NCI-H460 (cell line): ENCODE results near the gene SHROOM3. TPM values are rescaled to one million over a fixed set of nuclear protein-coding genes. Genes with fewer than 3 reads are reported as not detected.

Source experiments
- DNase-seq: peaks from one replicate; pipeline ENCODE4 v3.0.0-alpha.2; 2016; ENCODE audit warnings: low read depth; ENCODE audit errors: extremely low read depth
- total RNA-seq: library from RNA; depleted of rRNA; stranded (reverse); fragments of >200 nt; shearing (Covaris generic); gene quantifications from 2 replicates; pipeline ENCODE4 v1.2.3, GENCODE V29; 2014

SHROOM3 gene
- total RNA-seq, 1 experiment from 2014 or later: 0.40 TPM

DNA sequence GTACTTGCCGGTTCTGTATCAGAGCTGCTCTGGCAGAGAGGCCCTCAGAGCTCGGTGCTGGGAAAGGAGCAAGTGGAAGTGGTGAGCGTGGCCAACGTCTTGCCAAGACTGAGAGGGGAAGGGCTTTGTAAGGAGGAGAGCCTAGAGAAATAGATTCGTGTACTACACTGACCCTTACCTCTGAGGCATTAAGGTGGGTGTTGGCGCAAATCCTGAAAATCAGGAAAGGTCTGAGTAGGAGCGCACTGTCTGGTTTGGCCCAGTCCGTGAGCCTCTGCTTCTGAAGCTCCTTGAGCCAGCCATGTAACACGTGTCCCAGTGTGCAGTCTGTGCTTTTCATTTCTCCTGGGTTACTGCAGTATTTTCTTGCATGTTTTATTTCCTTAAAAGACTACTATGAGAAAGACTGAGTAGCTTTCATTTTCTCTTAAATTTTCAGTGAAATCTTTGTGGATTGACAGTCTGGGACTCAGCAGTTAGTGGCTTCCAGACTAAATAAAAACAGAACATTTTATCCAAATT lies 322.4 kb downstream of the SHROOM3 start:
- DNase-seq: no peak

DNA sequence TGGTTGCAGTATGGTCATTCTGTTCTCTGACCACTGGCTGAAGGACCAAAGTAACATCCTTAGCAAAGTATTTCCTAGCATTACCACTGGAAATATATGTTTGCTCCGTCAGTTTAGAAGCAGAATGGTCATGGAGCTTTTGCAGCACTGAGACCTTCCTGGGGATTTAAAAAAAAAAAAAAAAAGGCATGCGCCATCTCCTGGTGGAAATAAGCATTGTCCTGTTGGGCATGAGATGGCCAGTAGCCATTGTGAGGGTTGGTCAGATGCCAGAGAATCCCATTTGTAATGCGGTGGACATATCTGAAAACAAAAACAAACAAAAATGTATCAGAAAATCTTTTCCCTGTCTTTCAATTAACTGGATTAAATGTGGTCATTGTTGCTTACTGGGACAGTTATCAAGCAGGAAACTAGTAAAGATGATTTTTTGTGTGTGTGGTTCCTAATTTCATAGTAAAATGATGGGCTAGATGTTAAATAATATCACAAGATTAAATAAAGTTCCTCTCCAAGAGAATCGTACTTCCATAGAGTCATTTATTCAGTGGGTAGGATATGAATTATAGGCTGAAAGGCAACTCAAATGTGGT lies 323.4 kb downstream of the SHROOM3 start:
- peak; percentile 42 for DNase-seq

DNA sequence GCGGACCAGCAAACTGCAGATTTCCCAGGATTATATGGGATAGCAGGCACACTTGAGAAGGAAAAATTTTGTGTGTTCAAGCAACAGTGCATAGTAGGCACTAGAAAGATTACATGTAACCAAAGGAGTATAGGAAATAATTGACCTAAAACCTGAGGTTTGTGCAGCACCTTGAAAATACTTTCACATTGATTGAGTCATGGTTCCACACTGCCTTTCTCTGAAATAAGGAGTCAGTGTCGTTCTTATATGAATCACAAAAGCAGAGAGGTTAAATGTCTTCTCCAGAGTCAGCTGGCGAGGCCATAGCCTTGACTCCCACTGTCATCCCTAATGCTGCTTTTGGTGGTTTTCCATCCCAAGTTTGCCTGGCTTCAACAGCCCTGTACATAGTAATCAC lies 324.0 kb downstream of the SHROOM3 start:
- no peak for DNase-seq

DNA sequence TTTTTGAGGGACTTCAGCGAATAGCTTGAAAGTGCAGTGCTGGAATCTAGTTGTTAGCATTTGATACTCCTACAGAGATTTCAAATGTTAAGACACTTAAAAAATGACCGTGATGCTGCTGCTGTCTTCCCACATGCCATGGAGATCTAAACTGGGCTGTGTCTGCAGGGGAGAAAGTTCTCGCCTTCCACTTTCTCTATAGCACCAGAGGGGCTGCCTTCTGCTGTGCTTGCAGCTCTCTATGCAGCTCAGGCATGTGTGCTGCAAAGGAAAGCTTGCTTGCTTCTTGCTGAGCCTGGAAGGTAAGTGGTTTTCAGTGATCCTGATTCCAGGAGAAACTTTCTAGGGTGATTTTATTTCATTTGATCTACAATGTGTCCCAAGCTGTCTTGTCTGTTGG lies 325.2 kb downstream of the SHROOM3 start:
- DNase-seq: no peak

DNA sequence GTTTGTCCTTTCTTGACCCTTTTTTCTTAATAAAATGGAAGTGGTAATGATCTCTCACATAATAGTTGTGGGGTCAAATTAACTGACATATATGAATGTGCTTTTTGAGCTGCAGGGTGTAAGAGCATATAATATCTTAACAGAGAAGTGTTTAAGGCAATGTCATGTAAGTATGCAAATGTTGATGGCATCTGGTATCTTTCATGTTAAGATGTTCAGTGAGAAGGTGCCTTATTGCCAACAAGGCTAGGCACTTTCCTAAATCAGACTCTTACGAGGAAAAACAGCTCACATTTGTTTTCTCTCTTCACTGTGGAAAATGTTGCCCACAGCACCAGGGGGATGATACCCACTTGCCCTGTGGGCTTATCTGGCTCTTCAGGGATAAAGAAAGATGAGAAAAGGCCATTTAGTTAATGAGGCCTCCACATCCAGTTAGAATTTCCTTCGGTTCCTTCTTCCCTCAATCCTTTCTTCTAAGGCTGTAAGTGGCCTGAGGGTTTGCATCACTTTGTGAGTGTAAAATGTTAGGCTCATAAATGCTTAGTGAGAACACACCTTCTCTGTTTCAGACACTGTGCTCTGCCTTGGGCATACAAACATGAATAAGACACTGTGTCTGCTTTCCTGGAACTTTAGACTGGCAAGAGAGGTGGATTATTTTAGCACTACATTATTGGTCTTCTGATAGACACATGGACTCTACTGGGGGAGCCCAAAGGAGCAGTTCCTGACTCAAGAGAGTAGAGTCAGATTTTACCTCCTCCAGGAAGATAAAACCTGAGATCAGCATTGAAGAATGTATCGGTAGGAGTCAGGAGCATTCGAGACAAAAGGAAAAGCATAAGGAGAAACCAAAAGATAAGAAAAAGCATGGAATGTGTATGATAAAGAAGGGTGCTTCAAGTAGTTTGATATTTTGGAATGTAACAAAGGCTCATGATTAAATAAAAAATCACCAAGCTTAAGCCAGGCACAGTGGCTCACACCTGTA lies 327.4 kb downstream of the SHROOM3 start:
- no peak for DNase-seq

DNA sequence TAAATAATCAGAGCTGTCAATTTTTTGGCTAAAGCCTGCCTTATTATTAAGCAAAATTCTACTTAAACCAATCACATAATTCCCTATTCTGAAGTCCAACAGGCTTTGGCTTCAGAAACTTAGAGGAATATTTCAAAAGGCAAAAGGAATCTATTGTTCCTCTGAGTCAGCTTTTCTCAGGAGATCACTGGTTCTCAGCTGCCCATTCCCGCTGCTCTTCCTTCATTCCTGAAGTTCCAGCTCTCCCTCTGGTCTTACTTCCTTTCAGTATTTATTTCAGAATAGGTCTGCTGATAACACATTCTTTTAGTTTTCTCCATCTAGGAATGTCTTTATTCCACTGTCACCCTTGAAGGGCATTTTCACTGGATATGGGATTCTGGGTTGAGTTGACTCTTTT lies 329.2 kb downstream of the SHROOM3 start:
- DNase-seq: no peak

DNA sequence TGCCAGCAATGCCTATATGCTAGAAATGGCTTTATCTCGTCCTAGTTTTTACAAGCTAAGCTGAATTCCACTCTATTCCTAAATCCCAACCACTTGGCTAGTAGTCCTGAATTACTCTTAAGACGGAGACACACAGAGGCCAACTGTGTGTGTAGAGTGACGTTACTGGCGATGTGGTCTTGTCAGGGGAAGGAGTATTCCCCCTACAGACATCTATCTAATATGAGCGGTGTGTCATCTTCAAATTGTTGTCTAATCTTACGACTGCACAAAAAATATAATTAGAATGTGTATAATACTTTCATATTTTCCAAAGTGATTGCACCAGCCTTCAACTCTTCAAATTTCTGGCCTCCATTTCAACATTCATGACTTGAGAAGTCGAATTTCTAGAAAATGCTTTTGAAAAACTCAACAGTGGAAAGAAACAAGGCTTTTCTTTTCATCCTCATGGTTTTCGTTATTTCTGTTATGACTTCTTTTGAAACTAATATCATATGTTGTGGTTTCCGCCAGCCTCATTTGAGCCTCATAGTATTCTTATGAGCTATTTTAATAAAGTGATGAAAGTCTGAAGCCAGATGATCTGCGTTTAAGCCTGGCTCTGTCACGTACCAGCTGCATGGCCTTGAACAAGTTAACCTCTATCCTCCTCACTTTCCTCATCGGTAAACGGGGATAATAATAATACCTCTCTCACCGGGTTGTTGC lies 330.6 kb downstream of the SHROOM3 start:
- no peak for DNase-seq

DNA sequence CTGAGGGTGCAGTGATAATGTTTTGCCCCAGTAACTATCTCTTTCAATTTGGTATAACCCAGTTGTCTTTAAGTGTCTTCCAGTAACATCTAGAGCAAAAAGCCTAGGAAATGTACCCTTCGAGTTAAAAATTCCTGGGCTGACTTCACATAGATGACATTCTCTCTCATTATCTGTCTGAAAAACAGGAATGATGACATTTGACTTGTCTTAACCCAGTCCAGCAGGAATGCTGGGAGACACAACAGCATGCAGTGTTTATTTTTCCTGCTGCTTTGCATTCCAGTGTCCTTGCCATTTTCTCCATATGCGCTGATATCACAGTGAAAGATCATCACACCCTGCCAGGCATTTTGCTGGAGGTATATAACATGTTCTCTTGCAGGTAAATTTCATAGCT lies 333.0 kb downstream of the SHROOM3 start:
- DNase-seq: no peak

DNA sequence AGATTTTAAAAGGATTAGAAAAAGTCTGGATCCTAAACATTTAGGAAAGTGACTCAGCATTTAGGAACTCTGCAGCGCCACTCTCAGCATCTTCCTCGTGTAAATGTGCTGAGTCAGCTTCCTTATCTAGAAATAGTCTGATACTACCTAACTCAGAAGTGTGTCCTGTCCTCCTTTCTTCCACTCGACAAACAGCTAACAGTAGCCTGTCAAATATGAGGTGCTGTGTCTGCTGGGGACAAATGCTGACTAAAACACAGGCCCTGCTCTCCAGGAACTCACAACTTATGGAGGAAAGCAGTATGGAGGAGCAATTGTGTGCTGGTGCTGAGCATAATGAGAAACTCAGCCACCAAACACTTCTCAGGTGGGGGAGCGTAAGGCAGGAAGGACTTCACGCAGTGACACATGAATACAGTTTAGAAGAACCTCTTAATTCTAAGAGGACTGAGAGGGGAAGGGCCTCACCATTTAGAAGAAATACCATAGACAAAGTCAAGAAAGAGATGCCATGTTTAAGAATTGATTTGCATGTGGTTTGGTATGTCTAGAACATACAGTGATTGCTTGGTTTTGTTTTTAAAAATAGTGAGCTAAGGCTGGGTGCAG lies 337.6 kb downstream of the SHROOM3 start:
- no peak for DNase-seq

DNA sequence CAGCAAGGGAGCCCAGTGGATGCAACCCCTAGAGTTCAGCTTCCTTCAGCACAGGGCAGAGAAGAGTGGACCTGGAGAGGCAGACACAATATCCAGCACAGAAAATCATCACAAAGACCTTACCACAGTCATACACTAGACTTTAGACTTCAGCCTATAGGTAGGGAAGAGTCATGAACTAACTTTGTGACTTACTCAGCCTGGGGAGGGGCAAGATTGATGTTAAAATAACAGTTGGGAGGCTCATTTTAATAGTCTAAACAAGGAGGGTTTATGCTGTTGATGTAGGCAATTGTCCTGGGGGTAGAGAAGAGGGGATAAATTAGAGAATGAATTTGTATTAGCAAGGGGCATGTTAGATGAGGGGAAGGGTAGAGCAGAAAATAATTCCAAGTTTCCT lies 338.7 kb downstream of the SHROOM3 start:
- no peak for DNase-seq

DNA sequence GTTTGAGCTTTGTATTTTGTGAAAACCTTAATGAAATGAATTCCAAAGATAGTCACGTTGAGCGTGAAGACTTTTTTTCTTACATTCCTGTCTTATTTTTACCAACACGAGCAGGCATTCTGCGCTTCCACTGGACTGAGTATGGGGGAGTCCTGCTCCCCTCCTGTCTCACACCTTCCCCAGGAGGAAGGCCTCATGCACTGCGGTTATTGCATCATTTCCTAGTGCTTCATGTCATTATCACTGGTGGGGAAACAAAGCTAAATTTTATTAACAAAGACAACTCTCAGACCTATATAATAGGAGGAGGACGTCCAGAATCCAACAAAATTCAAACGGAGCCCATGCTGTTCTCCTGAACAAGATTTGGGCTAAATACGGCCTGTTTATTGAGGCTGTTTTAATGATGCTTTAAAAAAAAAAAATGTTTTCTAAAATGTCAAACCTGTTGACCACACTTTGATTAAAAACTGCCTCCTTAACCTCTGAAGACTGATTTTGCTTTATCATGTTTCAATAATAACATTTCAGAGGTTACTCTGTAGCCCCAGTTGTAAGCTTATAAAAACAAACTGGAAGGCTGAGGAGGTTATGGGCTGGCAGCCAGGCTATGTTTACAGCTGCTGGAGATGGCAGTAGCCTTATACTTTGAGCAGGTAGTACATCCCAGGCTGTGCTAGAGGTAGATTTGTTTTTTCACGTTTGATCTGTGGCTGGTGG lies 344.9 kb downstream of the SHROOM3 start:
- no peak for DNase-seq

DNA sequence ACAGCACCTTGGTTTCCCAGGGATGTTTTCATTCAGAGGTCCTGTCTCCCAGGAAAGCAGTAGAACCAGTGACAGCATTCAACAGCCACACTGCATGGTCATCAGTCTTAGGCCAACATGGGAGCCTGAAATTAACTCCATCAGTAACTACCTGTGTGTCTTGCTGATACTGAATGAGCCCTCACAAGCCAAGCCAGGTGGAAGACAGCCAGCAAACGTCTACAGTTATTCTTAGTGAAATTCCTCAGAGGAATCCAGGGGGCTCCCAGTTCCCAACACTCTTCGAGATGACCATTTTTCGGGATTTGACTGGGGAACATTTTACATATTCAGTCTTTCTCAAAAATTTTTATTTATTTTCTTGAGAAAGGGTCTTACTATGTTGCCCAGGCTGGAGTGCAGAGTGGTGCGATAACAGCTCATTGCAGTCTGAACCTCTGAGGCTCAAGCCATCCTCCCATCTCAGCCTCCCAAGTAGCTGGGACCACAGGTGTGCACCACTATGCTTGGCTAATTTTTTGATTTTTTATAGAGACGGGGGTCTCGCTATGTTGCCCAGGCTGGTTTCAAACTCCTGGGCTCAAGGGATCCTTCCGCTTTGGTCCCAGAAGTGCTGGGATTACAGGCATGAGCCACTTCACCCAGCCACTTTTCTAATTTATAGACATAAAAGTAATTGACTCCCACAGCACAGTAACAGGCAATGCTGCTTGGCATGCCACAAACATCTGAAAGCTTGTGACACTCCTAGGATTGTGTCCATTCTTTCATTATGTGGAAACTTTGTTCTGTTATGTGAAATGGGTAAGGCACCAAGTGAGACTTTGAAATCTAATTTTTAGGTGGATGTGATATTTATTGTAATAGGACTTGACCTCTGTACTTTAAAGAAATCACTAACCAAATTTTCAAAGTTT lies 346.0 kb downstream of the SHROOM3 start:
- no peak for DNase-seq

DNA sequence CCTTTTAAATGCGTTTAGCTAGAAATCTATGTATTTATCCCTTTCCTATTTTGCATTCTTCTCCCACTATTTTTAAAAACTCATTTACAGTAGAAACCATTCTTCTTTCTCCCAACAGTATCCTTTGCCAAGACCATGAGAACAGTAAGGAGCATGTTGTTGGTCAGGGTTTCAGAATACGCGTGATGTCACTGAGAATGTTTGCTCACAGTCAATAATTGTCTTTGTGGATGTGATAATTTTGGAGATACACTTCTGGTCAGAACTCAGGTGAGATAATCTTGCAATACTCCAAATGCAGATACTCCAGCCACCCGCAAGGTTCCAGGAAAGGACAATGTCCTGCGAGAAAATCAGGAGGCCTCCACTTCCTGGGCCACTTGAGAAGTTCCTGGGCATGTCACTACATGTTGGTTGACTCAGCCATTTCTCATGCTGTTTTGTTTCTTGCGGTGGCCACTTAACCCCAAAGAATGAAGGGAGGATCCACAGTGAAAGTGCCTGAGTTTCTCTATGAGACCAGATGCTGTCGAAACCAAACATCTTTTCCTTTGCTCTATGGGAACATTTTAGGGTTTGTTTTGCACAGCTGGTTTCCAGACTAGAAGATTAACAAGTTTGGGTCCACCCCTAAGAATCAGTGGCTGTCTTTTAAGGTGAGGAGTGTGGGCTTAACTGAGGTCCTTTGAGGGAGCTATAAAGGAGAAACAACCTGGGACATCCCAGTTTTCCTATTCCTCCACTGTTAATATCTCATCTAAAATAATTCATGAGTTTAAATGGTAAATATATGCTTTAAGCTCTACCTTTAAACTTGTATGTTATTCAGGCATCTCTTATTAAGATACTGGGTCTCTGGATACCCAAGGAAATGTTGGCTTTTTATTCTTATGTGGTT lies 346.9 kb downstream of the SHROOM3 start:
- DNase-seq: no peak

DNA sequence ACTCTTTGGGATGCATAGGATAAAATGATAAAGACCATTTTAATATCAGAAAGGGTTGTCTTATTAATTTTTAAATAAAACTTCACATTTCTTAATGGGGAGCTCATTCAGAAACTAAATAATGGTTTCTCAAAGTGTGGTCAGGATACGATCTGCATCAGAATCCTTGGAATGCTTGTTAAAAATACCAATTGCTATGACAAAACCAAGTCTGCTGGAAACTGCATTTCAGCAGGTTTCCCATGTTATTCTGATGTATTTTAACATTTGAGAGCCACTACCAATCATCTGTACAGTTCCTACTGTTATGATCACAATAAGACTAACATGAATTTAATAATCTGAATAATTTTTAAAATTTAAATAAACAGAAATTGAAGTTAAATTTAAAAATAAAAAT lies 347.8 kb downstream of the SHROOM3 start:
- no peak for DNase-seq

DNA sequence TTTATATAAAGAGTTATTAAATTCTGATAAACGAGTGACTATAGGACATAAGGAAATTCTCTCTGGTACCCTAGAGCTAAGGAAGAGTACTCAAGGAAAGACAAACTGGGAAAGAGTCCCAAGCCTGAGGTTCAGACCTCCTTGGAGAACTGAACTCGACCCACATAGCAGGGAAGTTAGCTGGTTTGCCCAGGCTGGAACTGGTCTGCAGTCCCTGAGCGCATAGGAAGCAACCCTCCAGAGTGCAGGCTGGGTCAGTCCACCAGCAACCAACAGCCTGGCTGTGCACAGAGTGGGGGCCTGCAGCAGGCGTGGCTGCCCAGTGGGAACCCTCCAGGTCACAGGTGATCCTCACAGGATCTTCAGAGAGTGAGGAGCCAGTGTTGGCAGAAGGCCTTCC lies 348.8 kb downstream of the SHROOM3 start:
- DNase-seq: no peak

DNA sequence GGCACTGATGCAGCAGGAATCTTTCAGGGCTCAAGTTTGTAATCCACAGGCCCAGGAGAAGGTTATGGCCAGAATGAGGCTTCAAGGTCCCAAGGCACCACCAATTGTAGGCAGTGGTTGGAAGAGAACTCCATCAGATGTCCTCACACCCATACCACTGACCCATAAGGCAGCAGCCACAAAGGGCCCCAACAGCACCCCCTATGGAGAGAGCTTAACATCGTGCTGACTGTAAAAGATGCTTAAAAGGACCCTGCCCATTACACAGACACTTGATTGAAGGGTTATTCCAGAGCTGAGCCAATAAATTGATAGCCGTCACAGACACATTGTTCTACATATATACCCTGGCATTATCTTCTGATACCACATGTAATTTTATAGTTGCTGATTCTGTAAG lies 349.2 kb downstream of the SHROOM3 start:
- no peak for DNase-seq

DNA sequence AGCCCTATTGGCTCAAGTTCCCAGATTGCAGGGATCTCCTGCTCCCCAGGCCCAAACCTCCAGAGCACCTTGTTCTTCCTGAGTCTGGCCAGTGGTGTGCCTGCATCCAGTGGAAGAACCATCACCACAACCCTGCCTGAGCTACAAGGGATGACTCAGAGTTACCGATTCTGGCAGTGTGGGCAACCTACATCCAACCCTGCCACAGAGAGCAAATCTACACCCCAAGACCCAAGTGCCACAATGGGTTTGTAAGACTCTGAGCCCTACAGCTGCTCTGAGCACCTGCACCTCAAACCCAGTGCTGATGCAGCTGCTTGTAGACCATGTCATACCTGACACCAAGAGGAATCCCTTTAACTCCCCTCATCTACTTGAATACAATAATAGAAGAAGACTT lies 352.9 kb downstream of the SHROOM3 start:
- DNase-seq: no peak

DNA sequence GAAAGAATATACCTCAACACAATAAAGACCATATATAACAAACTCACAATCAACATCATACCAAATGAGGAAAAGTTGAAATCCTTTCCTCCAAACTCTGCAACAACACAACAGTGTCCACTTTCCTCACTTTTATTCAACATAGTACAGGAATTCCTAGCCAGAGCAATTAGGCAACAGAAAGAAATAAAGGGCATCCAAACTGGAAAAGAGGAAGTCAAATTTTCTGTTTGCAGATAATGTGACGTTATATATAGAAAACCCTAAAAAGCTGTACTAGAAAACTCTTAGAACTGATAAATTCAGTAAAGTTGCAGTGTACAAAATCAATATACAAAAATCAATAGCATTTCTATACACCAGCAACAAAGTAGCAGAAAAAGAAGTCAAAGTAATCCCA lies 355.3 kb downstream of the SHROOM3 start:
- DNase-seq: no peak
